Aorta (tissue), 5 donors: ENCODE measurements around the gene ATP1A3. TPM values are rescaled to one million over a fixed set of nuclear protein-coding genes. Genes with fewer than 3 reads are reported as not detected.
"Not testable (repeated sequence)": the region's sequence is repeated elsewhere in the genome, so short reads cannot be mapped to it uniquely, and the experiment has no call there.

ENCODE experiments used
- ATAC-seq: fragments of 200-7000 bp; cut with Tn5 transposase; one replicate; pipeline ENCODE4 v1.9.1; 2022; ENCODE audit warnings: moderate library complexity; ENCODE audit not compliant: low FRiP score
- DNase-seq, 2 donors: peaks; one replicate each; pipeline ENCODE4 v3.0.0-alpha.2; 2020
- H3K27ac ChIP-seq, 2 donors: one replicate each; pipeline ENCODE4 v1.5.1; 2013; ENCODE audit warnings: low read length in 2 of 2, mild to moderate bottlenecking in 2 of 2, moderate library complexity in 2 of 2, control low read depth in 1 of 2, inconsistent platforms in 1 of 2, low read depth in 1 of 2
- H3K27me3 ChIP-seq, 2 donors: one replicate each; pipeline ENCODE4 v1.6.1; 2013; ENCODE audit warnings: control low read depth in 1 of 2, low read length in 1 of 2, mild to moderate bottlenecking in 1 of 2, moderate library complexity in 1 of 2; ENCODE audit not compliant: insufficient read depth in 2 of 2, control insufficient read depth in 1 of 2
- H3K36me3 ChIP-seq, 2 donors: one replicate each; pipeline ENCODE4 v1.6.1; 2013; ENCODE audit warnings: control low read depth in 1 of 2, low read length in 1 of 2, mild to moderate bottlenecking in 1 of 2; ENCODE audit not compliant: insufficient read depth in 2 of 2, control insufficient read depth in 1 of 2
- H3K4me1 ChIP-seq, 2 donors: one replicate each; pipeline ENCODE4 v1.6.1; 2013; ENCODE audit warnings: low read length in 2 of 2, control low read depth in 1 of 2, mild to moderate bottlenecking in 1 of 2, moderate library complexity in 1 of 2; ENCODE audit not compliant: insufficient read depth in 2 of 2, control insufficient read depth in 1 of 2
- H3K4me3 ChIP-seq, 2 donors: one replicate each; pipeline ENCODE4 v1.5.1; 2013; ENCODE audit warnings: low read length in 2 of 2, control low read depth in 1 of 2, mild to moderate bottlenecking in 1 of 2
- H3K9me3 ChIP-seq: one replicate; pipeline ENCODE4 v1.6.1; 2013; ENCODE audit warnings: mild to moderate bottlenecking, low read length; ENCODE audit not compliant: control insufficient read depth
- WGBS, 2 donors: extraction: QIAGEN DNeasy Blood & Tissue Kit; methylation state at CpG; one replicate each; pipeline ENCODE4 v1.1.7; 2013; 5-methylcytosine and 5-hydroxymethylcytosine counted together
- intact Hi-C, 2 donors: fragments of 100-400 bp; cut with DNase I; formaldehyde crosslinking; loops; one replicate each; pipeline versions ENCODE4 v1.14.2 to v1.15.0; 2022
- polyA plus RNA-seq, 2 donors: library from polyadenylated mRNA; stranded (reverse); fragments of 200-250 nt; gene quantifications; one replicate each; pipeline ENCODE4 v1.2.3, GENCODE V29; 2013
- total RNA-seq, 2 donors: library from RNA; stranded (reverse); fragmentation: NEBNext Ultra II Directional; extraction: Animal tissue kit (Norgen Biotek cat#: 25700); gene quantifications; one replicate each; pipeline ENCODE4 v1.2.1, GENCODE V29; 2021
- donor health status: healthy with polysubstance abuse.
- donor health status: Bipolar disorder and iron deficiency.
- donor health status: DM: no; HTN: no; CAD: no.
- donor health status: DM: no; HTN: no; CAD: no.
- donor health status: DM: yes; HTN: yes; CAD: no.

Gene ATP1A3
- total and polyA plus RNA-seq, 4 donors, result 0.38 TPM; not detected in 3

GRCh38 chr19:42018503-42019193, 24.6 kb upstream of the ATP1A3 start:
- no peak for ATAC-seq
- Histone ChIP-seq H3K27me3 (no peaks in the 10 kb centered on the region), H3K36me3 (peaks cover 0 to 2% of the 10 kb centered on the region in 2 donors), H3K4me3 (no peak overlapping the region), H3K9me3 (no peaks in the 10 kb centered on the region), H3K4me1 (no peaks in the 10 kb centered on the region), H3K27ac (no peak overlapping the region)
- 80% methylated on average over 10 to 11 of the region's 11 CpGs for WGBS, 2 donors
- DNase-seq, result no peak
- intact Hi-C loops, result no loop called here

DNA sequence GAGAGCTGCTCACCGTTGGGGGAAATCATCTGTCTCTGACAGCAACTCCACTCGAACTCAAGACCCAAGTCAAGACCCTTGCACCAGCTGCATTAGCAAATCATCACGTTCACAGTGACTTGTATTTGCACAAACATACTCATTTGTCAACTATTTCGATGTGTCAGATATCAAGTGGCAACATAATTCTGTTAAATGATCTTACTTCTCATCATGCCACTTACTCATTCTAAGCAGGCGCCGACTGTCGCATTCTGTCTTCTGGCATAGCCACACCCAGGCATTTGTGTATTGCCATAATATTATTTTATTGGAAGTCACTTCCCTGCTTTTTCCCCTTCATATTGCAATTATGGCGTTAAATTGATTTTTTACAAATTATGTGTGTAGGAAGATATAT, 23.0 kb upstream of the ATP1A3 start:
- WGBS, 2 donors, result 84% methylated on average over 8 of the region's 8 CpGs
- no peak for DNase-seq

DNA sequence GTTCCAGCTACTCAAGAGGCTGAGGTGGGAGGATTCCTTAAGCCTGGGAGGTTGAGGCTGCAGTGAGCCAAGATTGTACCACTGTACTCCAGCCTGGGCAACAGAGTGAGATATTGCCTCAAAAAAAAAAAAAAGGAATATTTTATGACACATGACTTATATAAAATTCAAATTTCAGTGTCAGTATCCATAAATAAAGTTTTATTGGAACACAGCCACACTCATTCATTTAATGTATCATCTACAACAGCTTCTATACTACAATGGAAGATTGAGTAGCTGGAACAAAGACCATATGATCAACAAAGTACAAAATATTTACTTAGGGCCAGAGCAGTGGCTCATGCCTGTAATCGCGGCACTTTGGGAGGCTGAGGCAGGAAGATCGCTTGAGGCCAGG, 18.7 kb upstream of the ATP1A3 start:
- H3K27me3 ChIP-seq, ATAC-seq, H3K4me3 ChIP-seq, H3K4me1 ChIP-seq, H3K36me3 ChIP-seq, intact Hi-C loops, DNase-seq, H3K27ac ChIP-seq, H3K9me3 ChIP-seq: not testable (repeated sequence)
- 97% methylated on average over 3 of the region's 3 CpGs for WGBS, 2 donors

More for the DNA sequence above, 23.0 kb upstream of the ATP1A3 start:
- Histone ChIP-seq H3K27me3 (no peaks in the 10 kb centered on the region), H3K4me1 (no peaks in the 10 kb centered on the region), H3K9me3 (no peaks in the 10 kb centered on the region), H3K4me3 (no peak overlapping the region), H3K36me3 (no peaks in the 10 kb centered on the region), H3K27ac (no peak overlapping the region)
- intact Hi-C loops, result no loop called here
- no peak for ATAC-seq

DNA sequence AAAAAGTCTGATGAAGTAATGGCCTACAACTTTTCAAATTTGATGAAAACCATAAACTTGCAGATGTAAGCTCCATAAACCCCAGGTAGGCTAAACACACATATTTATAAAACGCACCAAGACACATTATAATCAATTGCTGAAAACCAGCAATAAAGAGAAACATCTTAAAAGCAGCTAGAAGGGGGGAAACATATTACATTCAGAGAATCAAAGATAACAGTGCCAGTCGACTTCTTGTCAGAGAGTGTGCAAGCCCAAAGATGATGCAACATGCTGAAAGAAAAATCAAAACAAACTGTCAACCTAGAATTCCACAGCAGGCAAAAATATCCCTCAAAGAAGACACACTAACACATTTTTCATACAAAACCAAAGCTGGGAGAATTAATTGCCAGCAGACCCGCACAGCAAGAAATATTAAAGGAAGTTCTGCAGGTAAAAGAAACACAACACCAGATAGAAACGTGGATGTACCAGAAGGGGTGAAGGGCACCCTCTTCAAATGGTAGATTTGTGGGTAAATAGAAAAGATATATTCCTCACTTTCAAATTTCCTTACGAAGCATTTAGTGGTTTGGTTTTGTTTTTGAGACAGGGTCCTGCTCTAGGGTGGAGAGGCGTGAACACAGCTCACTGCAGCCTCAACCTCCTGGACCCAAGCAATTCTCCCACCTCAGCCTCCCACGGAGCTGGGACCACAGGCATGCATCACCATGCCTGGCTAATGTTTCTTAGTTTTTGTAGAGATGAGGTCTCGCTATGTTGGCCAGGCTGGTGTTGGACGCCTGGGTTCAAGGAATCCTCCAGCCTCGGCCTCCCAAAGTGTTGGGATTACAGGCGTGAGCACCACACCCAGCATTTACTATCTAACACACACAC, 16.5 kb upstream of the ATP1A3 start:
- DNase-seq (no peak), ATAC-seq (no peak)
- peaks cover 0 to 7% of the 10 kb centered on the region in 2 donors for H3K36me3 ChIP-seq
- H3K9me3 ChIP-seq, result no peaks in the 10 kb centered on the region
- H3K27ac ChIP-seq, result no peak overlapping the region
- no peaks in the 10 kb centered on the region for H3K4me1 ChIP-seq
- no peak overlapping the region for H3K4me3 ChIP-seq
- intact Hi-C loops, result no loop called here
- 82 to 84% methylated on average over 11 of the region's 11 CpGs for WGBS, 2 donors
- no peaks in the 10 kb centered on the region for H3K27me3 ChIP-seq

DNA sequence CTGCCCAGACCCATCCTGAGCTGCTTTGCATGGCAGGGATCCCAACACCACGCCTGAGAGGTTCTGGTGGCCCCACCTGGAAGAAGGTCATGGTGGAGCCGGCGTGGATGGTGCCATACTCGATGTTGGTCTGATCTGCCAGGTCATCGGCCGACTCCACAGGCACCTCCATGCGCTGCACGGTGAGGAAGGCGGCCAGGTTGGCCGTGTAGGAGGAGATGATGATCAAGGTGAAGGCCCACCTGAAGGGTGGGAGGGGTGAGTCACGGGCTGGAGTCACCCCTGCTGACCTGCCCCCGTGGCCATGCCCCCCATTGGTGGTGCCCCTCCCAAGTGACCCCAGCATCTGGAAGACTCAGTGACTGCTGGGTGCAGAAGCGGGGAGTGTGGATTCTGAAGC, 12.5 kb upstream of the ATP1A3 start:
- Histone ChIP-seq H3K4me3 (no peak overlapping the region), H3K4me1 (no peaks in the 10 kb centered on the region), H3K9me3 (no peaks in the 10 kb centered on the region), H3K36me3 (peaks cover 0 to 8% of the 10 kb centered on the region in 2 donors), H3K27me3 (no peaks in the 10 kb centered on the region), H3K27ac (no peak overlapping the region)
- ATAC-seq (no peak), DNase-seq (no peak)
- WGBS, 2 donors, result 92% methylated on average over 13 of the region's 13 CpGs
- intact Hi-C loops, result no loop called here

DNA sequence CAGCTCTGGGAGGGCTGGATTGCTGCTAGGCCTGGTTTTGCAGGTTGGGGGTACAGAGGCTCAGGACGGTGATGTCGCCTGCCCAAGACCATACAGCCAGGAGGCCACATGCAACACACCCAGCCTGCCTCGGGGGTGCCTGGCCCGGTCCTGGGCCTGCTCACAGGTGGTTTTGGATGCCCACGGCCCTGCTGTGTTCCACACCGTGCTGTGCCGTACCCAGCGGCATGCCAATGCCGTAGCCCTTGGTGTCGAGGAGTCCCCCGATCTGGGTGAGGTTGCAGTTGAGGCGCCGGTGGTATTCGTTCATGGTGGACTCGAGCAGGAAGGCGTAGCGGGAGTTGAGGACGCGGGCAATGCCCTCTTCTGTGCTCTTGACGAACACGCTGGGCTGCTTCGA, 11.5 kb upstream of the ATP1A3 start:
- Histone ChIP-seq H3K4me1 (no peaks in the 10 kb centered on the region), H3K9me3 (no peaks in the 10 kb centered on the region), H3K27ac (no peak overlapping the region), H3K36me3 (peaks cover 0 to 6% of the 10 kb centered on the region in 2 donors), H3K4me3 (no peak overlapping the region), H3K27me3 (no peaks in the 10 kb centered on the region)
- WGBS, 2 donors, result 95 to 96% methylated on average over 22 of the region's 22 CpGs
- no peak for DNase-seq
- ATAC-seq, result no peak
- intact Hi-C loops, result no loop called here

GRCh38 chr19:42003506-42004294, 9.7 kb upstream of the ATP1A3 start:
- WGBS, 2 donors, result 83 to 85% methylated on average over 21 of the region's 21 CpGs
- no peak for ATAC-seq
- H3K4me1 ChIP-seq, result no peaks in the 10 kb centered on the region
- DNase-seq, result no peak
- no peaks in the 10 kb centered on the region for H3K9me3 ChIP-seq
- H3K36me3 ChIP-seq, result peaks cover 0 to 6% of the 10 kb centered on the region in 2 donors
- H3K27me3 ChIP-seq, result peaks cover 0 to 1% of the 10 kb centered on the region in 2 donors
- H3K27ac ChIP-seq, result no peak overlapping the region
- H3K4me3 ChIP-seq, result no peak overlapping the region
- intact Hi-C loops, result no loop called here

GRCh38 chr19:41999878-42000208, 5.8 kb upstream of the ATP1A3 start:
- Histone ChIP-seq H3K36me3 (no peaks in the 10 kb centered on the region), H3K27me3 (peaks cover 0 to 3% of the 10 kb centered on the region in 2 donors), H3K9me3 (peaks cover 3% of the 10 kb centered on the region), H3K4me3 (no peak overlapping the region), H3K4me1 (no peaks in the 10 kb centered on the region), H3K27ac (no peak overlapping the region)
- intact Hi-C loops, result no loop called here
- no peak for ATAC-seq
- DNase-seq, result no peak
- 75 to 83% methylated on average over 7 of the region's 7 CpGs for whole genome bisulfite sequencing, 2 donors
